Cerebellar cortex (tissue), 1 donor: Measurements from ENCODE around the gene TRIM49D2.
"Not testable (repeated sequence)": the region's sequence is repeated elsewhere in the genome, so short reads cannot be mapped to it uniquely, and the experiment has no call there.

Experiments
- DNase-seq: peaks from one replicate; pipeline ENCODE4 v3.0.0-alpha.2; 2015; ENCODE audit warnings: low spot score

The TRIM49D2 gene, protein sequence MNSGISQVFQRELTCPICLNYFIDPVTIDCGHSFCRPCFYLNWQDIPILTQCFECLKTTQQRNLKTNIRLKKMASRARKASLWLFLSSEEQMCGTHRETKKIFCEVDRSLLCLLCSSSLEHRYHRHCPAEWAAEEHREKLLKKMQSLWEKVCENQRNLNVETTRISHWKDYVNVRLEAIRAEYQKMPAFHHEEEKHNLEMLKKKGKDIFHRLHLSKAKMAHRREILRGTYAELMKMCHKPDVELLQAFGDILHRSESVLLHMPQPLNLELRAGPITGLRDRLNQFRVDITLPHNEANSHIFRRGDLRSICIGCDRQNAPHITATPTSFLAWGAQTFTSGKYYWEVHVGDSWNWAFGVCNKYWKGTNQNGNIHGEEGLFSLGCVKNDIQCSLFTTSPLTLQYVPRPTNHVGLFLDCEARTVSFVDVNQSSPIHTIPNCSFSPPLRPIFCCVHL

GRCh38 chr11:89923764-89924163, at the start of gene TRIM49D2:
Gene TRIM49D2, plus strand, starts transcription at chr11:89924064. Its CDS starts 2,698 bp downstream, at chr11:89926762.
- DNase-seq: not testable (repeated sequence)

DNA sequence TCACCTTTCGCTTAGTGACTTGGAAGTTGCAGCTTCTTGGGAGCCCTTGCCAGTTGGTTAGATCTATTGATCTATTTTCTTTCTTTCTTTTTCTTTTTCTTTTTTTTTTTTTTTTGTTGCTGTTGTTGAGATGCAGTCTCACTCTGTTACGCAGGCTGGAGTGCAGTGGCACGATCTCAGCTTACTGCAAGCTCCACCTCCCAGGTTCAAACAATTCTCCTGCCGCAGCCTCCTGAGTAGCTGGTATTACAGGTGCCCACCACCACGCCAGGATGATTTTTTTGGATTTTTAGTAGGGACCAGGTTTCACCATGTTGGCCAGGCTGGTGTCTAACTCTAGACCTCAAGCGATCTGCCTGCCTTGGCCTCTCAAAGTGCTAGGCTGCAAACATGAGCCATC, 46.4 kb upstream of the TRIM49D2 start:
- not testable (repeated sequence) for DNase-seq

- DNase-seq: not testable (repeated sequence)
These were observed 30.6 kb upstream of the TRIM49D2 start for GRCh38 chr11:89893245-89893644.

DNA sequence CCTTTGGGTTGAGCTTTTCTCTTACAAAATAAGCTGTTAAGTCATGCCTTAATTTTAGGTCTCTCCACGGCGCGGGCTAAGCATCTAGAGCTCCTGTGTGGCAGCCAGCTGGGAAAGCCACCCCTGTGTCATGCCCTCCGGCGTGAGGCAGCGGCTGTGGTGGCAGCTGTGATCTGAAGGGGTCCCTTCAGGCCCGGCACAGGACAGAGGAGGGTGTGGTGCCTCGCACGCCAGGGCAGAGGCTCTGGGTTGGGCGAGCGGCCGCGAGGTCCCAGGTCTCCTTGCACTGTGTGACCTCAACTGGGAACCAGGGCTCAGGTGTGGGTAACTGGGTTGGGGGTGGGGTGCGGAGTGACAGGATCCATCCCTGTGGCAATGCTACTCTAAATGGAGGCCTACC, 23.1 kb upstream of the TRIM49D2 start:
- not testable (repeated sequence) for DNase-seq

DNA sequence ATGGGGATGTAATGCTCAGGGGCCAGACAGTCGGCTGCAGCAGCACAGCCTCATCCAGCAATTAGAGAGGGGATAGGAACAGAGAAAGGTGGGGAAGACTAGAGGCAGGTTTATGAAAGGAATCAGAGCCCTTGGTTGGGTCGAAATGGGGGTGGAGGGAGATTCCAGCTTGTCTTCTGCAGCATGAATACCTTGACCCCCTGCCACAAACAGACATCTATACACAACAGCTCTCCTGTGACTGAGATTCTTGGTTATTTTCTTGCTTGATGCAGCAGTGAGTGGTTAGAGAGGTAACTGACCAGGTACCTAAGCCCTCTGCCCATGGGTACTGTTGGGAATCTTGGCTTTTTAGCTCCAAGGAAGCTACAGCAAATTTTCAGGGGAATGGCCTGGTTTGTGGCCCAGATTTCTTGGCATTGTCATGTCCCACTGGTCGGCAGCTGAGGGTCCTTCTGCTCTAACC, 1.6 kb upstream of the TRIM49D2 start, which contains the start of gene TRIM49D1:
Gene TRIM49D1 (minus strand): TSS at position 51 of the 466 bp plus-strand sequence. CDS start 4,535 bp downstream, outside the sequence.
- DNase-seq: no peak

DNA sequence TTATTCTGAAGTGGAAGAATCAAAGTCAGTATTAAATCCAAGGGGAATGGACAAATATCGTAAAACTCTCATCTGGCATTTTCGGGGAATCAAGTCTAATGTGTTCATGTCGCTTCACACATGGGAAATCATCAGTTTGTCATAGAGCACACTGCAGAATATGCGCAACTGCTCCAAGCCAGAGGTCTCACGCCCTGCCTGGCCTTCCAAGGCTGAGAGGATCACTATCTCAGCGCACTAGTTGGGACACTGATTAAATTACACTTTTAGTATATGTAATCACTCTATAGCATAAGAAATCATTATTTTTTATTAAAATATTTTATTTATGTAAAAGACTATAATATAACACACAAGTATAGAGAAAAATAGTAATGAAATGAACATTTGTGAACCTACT, 37.0 kb downstream of the TRIM49D2 start:
- DNase-seq: not testable (repeated sequence)

DNA sequence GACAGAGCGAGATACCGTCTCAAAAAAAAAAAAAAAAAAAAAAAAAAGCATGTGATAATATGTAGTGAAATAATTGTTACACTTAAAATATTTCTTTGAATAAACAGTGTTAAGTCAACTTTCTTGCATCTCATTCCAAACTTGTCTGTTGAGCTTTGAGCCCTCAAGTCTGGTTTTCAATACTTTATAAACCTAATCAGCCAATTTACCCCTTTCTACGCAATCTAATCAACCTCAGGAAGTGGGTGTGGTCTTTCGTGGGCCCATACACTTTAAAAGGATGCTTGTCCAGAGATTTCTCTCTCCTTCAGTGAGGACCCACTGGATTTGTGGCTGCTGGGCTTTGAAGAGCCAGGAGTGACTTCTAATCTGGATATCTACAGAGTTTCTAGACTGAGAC, 41.9 kb downstream of the TRIM49D2 start, which contains the start of gene TRIM64:
Gene TRIM64 (plus strand): TSS at position 301 of the 400 bp plus-strand sequence. CDS start 2,467 bp downstream, outside the sequence.
- DNase-seq: not testable (repeated sequence)
